GM10266 (cell line): ENCODE results near the gene IFI27L1.
A peak's percentile ranks its signal among the peaks of the same experiment; 100 is the strongest.

Experiments used
- DNase-seq: peaks from one replicate; pipeline ENCODE4 v3.0.0; 2012; ENCODE audit errors: extremely low spot score
- CTCF ChIP-seq: IDR thresholded peaks from 2 replicates; pipeline ENCODE4 v1.5.1; 2012; ENCODE audit warnings: mild to moderate bottlenecking, low read depth; ENCODE audit not compliant: control insufficient read depth, insufficient read depth; ENCODE audit errors: missing control alignments

The IFI27L1 gene, protein sequence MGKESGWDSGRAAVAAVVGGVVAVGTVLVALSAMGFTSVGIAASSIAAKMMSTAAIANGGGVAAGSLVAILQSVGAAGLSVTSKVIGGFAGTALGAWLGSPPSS

GRCh38 chr14:94080621-94081385, at the start of gene IFI27L1, which contains the start of gene DDX24:
Gene IFI27L1, plus strand, starts transcription at chr14:94081310. Its CDS starts 15,628 bp downstream, at chr14:94096938.
Gene DDX24, minus strand, starts transcription at chr14:94081202. Its CDS starts 1,460 bp downstream, at chr14:94079742.
- TF ChIP-seq CTCF = no peak
- peak; percentile 95 for DNase-seq

- no peak for TF ChIP-seq CTCF
- DNase-seq = no peak
Observed at GRCh38 chr14:94031883-94032279, 49.2 kb upstream of the IFI27L1 start.

GRCh38 chr14:94034886-94035285, 46.2 kb upstream of the IFI27L1 start:
- no peak for TF ChIP-seq CTCF

DNA sequence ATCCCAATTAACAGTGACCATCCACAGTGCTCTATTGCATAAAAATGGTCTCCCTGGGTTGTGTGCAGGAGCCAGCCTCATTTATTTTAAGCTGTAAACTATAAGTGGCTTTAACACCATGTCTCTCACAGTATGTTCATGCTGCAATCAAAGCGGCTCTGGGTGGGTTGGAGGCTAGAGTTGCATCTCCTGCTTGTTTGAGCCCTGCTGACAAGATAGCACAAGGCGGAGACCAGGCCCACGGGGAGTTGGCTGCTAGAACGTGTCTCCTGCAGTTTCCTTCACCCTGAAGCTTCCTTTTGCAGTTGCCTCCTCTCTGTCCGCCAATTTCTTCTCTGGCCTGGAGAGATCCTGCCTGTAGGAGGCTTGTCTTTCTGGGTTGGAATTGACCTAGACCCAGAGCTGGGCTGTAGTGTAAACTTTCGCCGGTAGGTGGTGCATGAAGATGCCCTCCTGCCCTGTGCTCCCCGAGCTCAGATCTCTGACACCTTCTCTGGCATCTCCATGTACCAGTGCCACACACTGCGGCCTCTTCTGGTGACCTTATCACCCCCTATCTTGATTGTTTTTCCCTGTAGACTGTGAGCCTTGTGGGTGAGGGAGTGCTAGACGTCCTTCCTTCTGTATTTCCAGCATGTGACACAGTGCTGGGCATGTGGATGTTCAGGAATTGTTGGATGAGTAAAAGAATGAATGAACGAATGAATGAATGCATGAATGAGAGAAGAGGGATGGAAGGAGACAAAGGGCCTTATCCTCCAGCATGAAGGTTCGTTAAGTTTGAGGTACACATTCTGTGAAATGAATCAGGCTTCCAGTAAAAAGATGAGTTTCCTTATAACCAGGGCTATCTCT, 44.6 kb upstream of the IFI27L1 start:
- DNase-seq = peak; percentile 79
- TF ChIP-seq CTCF = peak; percentile 80

More at GRCh38 chr14:94034886-94035285, 46.2 kb upstream of the IFI27L1 start:
- no peak for DNase-seq

DNA sequence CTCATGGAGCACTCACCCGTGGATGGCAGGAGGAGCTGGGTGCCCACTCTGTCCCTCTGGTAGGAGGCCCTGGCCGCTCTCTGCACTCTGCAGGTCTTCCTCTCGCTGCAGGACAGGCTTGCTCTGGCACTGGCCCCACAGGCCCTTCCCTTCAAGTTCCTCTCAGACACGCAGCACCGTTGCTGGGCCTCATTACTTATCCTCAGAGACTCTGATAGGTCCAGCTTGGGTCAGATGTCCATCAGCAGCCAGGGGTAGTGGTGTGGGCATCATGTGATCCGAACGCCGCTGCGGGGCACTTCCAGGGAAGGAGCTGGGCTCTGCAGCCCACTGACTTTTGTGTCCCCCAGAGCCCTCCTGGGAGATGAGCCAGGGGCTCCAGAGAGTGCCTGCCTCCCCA, 43.2 kb upstream of the IFI27L1 start:
- DNase-seq = no peak
- TF ChIP-seq CTCF = no peak

DNA sequence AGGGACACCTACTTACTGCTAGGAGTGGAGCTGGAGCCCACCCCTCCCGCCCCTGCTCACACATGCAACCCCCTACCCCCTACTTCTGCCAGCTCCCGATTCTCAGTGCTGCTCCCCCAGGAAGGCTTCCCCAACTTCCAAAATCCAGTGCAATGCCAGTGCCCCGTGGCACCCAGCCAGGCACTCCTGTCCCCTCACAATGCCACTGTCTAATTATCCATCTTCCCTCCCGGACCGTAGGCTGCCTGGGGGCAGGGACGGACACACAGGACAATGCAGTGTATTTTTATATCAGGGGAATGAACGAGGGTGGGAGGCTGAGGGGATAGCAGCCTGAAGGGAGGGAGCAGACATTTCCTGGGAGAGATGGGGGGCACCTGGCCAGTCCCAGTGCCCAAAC, 42.6 kb upstream of the IFI27L1 start:
- DNase-seq = no peak
- TF ChIP-seq CTCF = no peak
